GM12892 (cell line): Measurements from ENCODE around the gene CDK8.

Experiments
- POLR2A ChIP-seq: IDR thresholded peaks from 2 replicates; pipeline ENCODE4 v1.6.1; 2011; ENCODE audit warnings: low read depth, low read length, control low read depth
- POLR2AphosphoS5 ChIP-seq: IDR thresholded peaks from 2 replicates; pipeline ENCODE4 v1.6.1; 2011; ENCODE audit warnings: low read depth, low read length, control low read depth

DNA sequence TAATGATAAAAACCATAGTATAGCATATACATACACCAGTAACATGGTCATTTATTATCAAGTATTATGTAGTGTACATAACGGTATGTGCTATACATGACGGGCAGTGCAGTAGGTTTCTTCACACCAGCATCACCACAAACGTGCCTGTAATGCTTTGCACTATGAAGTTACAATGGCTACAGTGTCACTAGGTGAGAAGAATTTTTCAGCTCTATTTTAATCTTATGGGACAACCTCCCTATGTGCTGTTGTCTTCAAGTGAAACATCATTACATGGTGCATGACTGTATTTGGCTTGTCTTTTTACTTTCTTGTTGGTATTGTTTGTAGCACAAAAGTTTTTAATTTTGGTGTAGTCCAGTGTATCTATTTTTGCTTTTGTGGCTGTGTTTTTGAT is 18.7 kb downstream of the CDK8 start:
- TF ChIP-seq POLR2A, result no peak
- TF ChIP-seq POLR2AphosphoS5, result no peak
